GM18505 (cell line): ENCODE results near the gene MISP.

ENCODE experiments used
- ATAC-seq: cut with Tn5 transposase; IDR thresholded peaks from one replicate; pipeline ENCODE4 v1.9.1; 2021; ENCODE audit not compliant: unreplicated experiment
- POLR2A ChIP-seq: IDR thresholded peaks from 4 replicates; pipeline ENCODE4 v1.6.1; 2011; ENCODE audit warnings: borderline replicate concordance; ENCODE audit not compliant: insufficient read depth, insufficient read length; ENCODE audit errors: extremely low read depth

MISP gene

GRCh38 chr19:787536-787935 lies 36.6 kb downstream of the MISP start:
- no peak for TF ChIP-seq POLR2A
- ATAC-seq, result no peak

GRCh38 chr19:788686-788982 lies 37.7 kb downstream of the MISP start:
- no peak for ATAC-seq
- no peak for TF ChIP-seq POLR2A

GRCh38 chr19:788983-789700 lies 38.2 kb downstream of the MISP start:
- TF ChIP-seq POLR2A, result no peak
- ATAC-seq, result no peak

GRCh38 chr19:789701-790060 lies 38.8 kb downstream of the MISP start:
- no peak for TF ChIP-seq POLR2A
- ATAC-seq, result no peak

GRCh38 chr19:791007-791566 lies 40.2 kb downstream of the MISP start:
- TF ChIP-seq POLR2A, result no peak
- no peak for ATAC-seq

GRCh38 chr19:791567-792305 lies 40.8 kb downstream of the MISP start:
- no peak for TF ChIP-seq POLR2A
- ATAC-seq, result no peak

- no peak for TF ChIP-seq POLR2A
- ATAC-seq, result no peak
Observed at GRCh38 chr19:792306-792885, 41.5 kb downstream of the MISP start.

- no peak for ATAC-seq
- no peak for TF ChIP-seq POLR2A
Observed at GRCh38 chr19:793806-794205, 42.9 kb downstream of the MISP start.

GRCh38 chr19:795073-795611 lies 44.2 kb downstream of the MISP start:
- ATAC-seq, result no peak
- no peak for TF ChIP-seq POLR2A

- no peak for TF ChIP-seq POLR2A
- ATAC-seq, result no peak
Observed at GRCh38 chr19:795691-796581, 45.0 kb downstream of the MISP start.

GRCh38 chr19:796692-797527 lies 46.0 kb downstream of the MISP start, which contains the start of gene PTBP1:
PTBP1 (plus strand) TSS chr19:797452; CDS start chr19:797498, 46 bp downstream.
- ATAC-seq, result peak; percentile 69
- peak; percentile 93 for TF ChIP-seq POLR2A
